ENCODE results near the gene ASF1B.

ASF1B gene

DNA sequence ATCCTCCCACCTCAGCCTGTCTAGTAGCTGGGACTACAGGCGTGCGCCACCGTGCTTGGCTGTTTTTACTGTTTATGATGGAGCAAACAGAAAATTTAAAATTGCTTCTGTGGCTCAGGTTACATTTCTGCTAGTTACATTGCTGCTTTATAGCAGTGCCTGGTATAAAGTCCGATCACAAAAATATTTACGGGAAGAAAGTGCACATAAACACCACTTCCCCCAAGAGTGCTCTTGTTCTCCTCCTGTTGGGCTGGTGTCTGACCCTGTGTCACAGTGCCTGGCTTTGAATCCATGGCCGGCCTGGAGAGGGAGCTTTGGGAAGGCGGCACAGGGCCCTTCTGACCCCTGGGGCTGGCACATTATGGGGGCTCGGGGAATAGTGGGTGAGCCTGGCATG lies 30.7 kb downstream of the ASF1B start:
- Histone ChIP-seq H3K27ac (ENCODE audit: low read depth, low read length) (no peak overlapping the region), H3K36me3 (ENCODE audit: control insufficient read depth, insufficient read depth, low read length) (peaks cover 14% of the 10 kb centered on the region), H3K9me3 (ENCODE audit: control insufficient read depth, insufficient read depth, low read depth, low read length) (no peaks in the 10 kb centered on the region)

DNA sequence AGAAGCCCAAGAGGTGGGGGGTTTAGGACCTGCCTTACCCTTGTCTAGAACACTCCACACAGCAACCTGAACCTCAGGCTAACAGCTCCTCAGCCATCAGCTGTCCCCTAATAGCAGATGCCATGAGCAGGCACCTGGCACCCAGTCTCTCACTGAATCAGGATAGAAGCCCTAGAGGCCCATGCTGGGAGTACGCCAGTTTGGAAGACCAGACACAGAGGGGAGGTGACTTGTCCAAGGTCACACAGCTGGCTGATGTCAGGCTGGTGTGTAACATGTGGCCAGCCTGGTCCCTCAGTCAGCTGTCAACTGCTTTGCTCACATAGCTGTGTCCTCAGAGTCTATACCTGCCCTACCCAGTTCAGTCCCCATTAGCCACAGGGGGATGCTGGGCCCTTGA lies 33.1 kb downstream of the ASF1B start:
- no peak overlapping the region for H3K4me3 ChIP-seq (ENCODE audit: low read depth, low read length)
- H3K9me3 ChIP-seq (ENCODE audit: control insufficient read depth, insufficient read depth, low read depth, low read length): no peaks in the 10 kb centered on the region
- H3K36me3 ChIP-seq (ENCODE audit: control insufficient read depth, insufficient read depth, low read length): peaks cover 18% of the 10 kb centered on the region
- H3K9ac ChIP-seq (ENCODE audit: low read length): no peak overlapping the region
- H3K4me1 ChIP-seq (ENCODE audit: control insufficient read depth, insufficient read depth, low read length): no peaks in the 10 kb centered on the region
- no peak overlapping the region for H3K27ac ChIP-seq (ENCODE audit: low read depth, low read length)
- H3K27me3 ChIP-seq (ENCODE audit: control insufficient read depth, insufficient read depth, low read length): no peaks in the 10 kb centered on the region

More for the DNA sequence above, 30.7 kb downstream of the ASF1B start:
- Histone ChIP-seq H3K9ac (ENCODE audit: low read length) (no peak overlapping the region), H3K27me3 (ENCODE audit: control insufficient read depth, insufficient read depth, low read length) (no peaks in the 10 kb centered on the region), H3K4me1 (ENCODE audit: control insufficient read depth, insufficient read depth, low read length) (no peaks in the 10 kb centered on the region), H3K4me3 (ENCODE audit: low read depth, low read length) (no peak overlapping the region)

DNA sequence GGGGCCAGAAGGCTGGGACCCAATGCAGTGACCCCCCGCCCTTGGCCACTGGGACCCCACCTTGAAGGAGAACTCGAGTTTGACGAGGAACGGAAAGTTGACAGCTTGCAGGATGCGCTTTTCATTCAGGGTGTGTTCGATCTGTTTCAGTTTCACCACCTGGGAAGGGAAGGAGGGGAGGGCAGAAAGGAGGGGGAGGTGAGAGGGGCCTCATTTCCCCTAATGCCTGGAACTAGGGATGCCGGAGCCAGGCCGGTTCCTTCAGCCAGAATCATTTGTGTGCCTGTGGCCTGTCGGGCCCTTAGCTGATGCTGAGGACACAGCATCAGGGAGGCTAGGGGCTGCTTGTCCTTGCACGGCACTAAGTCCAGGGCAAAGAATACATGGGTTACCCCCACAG lies 33.6 kb downstream of the ASF1B start:
- Histone ChIP-seq H3K9me3 (ENCODE audit: control insufficient read depth, insufficient read depth, low read depth, low read length) (no peaks in the 10 kb centered on the region), H3K27me3 (ENCODE audit: control insufficient read depth, insufficient read depth, low read length) (no peaks in the 10 kb centered on the region), H3K27ac (ENCODE audit: low read depth, low read length) (no peak overlapping the region), H3K36me3 (ENCODE audit: control insufficient read depth, insufficient read depth, low read length) (peaks cover 18% of the 10 kb centered on the region), H3K9ac (ENCODE audit: low read length) (no peak overlapping the region), H3K4me3 (ENCODE audit: low read depth, low read length) (no peak overlapping the region), H3K4me1 (ENCODE audit: control insufficient read depth, insufficient read depth, low read length) (no peaks in the 10 kb centered on the region)

DNA sequence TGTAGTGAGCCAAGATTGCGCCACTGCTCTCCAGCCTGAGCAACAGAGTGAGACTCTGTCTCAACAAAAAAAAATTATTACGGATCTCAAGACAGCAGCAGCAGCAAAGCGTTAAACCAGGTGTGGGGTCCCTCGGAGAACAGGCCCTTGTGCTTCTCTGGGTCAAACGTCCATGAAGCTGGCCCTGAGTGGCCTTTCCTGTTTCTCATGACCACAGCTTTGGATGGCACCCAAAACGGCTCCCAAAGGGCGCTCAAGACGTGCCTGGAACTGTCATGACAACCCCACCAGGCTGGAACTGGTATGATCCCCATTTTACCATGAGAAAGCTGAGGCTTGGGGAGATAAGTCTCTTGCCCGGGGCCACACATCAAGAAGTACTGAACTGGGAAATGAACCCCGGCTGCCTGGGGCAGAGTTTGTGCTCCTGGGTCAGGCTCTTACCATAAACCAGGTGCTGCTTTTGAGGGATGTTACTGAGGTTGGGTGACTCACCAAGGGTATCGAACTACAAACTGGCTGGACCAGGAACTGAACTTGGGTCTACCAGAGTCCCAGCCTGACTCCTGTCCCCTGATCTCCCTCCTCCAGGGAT lies 34.2 kb downstream of the ASF1B start:
- Histone ChIP-seq H3K27me3 (ENCODE audit: control insufficient read depth, insufficient read depth, low read length) (no peaks in the 10 kb centered on the region), H3K4me1 (ENCODE audit: control insufficient read depth, insufficient read depth, low read length) (no peaks in the 10 kb centered on the region), H3K9me3 (ENCODE audit: control insufficient read depth, insufficient read depth, low read depth, low read length) (no peaks in the 10 kb centered on the region), H3K27ac (ENCODE audit: low read depth, low read length) (no peak overlapping the region), H3K9ac (ENCODE audit: low read length) (no peak overlapping the region), H3K36me3 (ENCODE audit: control insufficient read depth, insufficient read depth, low read length) (peaks cover 18% of the 10 kb centered on the region), H3K4me3 (ENCODE audit: low read depth, low read length) (no peak overlapping the region)

DNA sequence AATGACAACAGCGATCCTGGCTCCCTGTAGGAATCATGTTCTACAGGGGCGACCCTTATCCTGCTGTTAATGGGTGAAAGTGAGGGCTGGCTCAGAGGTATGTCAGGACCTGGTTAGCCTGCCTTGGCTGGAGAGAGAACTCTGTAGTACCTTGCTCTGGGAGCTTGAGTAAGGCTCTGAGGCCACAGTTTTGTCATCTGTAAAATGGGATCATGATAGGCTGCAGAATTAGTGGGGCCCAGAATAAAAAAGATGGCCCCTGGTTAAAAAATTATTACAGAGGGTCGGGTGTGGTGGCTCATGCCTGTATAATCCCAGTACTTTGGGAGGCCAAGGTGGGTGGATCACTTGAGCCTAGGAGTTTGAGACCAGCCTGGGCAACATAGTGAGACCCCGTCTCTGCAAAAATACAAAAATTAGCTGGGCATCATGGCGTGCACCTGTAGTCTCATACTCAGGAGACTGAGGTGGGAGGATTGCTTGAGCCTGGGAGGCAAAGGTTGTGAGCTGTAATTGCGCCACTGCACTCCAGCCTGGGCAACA lies 35.3 kb downstream of the ASF1B start:
- Histone ChIP-seq H3K27me3 (ENCODE audit: control insufficient read depth, insufficient read depth, low read length) (no peaks in the 10 kb centered on the region), H3K4me1 (ENCODE audit: control insufficient read depth, insufficient read depth, low read length) (no peaks in the 10 kb centered on the region), H3K9ac (ENCODE audit: low read length) (no peak overlapping the region), H3K27ac (ENCODE audit: low read depth, low read length) (no peak overlapping the region), H3K36me3 (ENCODE audit: control insufficient read depth, insufficient read depth, low read length) (peaks cover 19% of the 10 kb centered on the region), H3K9me3 (ENCODE audit: control insufficient read depth, insufficient read depth, low read depth, low read length) (no peaks in the 10 kb centered on the region), H3K4me3 (ENCODE audit: low read depth, low read length) (no peak overlapping the region)

DNA sequence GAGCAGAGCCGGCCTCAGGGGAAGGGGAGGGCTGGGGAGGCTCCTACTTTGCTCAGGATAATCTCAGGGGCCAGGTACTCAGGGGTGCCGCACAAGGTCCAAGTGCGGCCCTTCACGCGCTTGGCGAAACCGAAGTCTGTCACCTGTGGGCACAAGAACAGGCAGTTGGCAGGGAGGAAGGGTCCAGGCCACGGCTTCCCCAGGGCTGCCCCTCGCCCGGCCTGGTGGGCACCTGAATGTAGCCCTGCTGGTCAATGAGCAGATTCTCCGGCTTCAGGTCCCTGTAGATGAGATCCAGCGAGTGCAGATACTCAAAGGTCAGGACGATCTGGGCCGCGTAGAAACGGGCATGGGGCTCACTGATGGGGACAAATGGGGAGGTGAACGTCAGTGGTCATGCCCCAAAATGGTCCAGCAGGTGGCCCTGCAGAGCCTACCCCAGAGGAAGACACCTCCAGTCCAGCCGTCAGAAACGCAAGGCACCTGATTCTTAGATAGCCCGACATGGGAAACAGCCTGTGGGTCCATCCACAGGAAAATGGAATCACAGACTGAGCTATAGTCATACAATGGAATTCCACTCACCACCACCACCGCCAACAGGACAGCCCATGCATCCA lies 38.7 kb downstream of the ASF1B start:
- H3K9me3 ChIP-seq (ENCODE audit: control insufficient read depth, insufficient read depth, low read depth, low read length): peaks cover 8% of the 10 kb centered on the region
- peaks cover 16% of the 10 kb centered on the region for H3K36me3 ChIP-seq (ENCODE audit: control insufficient read depth, insufficient read depth, low read length)
- H3K9ac ChIP-seq (ENCODE audit: low read length): no peak overlapping the region
- H3K27me3 ChIP-seq (ENCODE audit: control insufficient read depth, insufficient read depth, low read length): no peaks in the 10 kb centered on the region
- H3K4me1 ChIP-seq (ENCODE audit: control insufficient read depth, insufficient read depth, low read length): no peaks in the 10 kb centered on the region
- no peak overlapping the region for H3K27ac ChIP-seq (ENCODE audit: low read depth, low read length)
- no peak overlapping the region for H3K4me3 ChIP-seq (ENCODE audit: low read depth, low read length)

DNA sequence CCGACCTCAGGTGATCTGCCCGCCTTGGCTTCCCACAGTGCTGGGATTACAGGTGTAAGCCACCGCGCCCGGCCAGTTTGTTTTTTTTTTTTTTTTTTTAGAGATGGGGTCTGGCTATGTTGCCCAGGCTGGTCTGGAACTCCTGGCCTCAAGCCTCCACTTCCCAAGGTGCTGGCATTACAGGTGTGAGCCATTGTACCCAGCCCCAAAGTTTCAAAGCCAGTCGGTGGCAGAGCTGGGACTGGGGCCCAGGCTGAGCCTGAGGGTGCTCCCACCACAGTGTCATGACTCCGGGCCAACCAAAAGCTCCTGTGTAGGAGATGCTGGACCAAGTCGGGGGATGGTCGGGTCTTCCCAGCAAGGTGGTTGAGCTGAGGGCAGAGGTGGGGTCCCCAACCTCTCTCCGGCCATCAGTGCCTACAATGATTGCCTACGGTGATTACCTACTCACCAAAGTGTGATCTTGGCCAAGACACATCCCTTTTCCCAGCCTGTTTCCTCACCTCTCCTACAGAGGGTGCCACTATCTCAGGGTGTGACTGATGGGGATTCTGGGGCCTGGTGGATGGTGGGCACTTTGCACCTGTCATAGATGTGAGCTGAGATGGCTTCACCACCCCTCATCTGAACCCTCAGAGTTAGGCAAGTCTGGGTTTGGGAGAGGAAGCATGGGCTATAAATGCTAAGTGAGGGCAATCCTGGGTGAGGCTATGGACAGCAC lies 40.0 kb downstream of the ASF1B start:
- H3K4me1 ChIP-seq (ENCODE audit: control insufficient read depth, insufficient read depth, low read length): no peaks in the 10 kb centered on the region
- peaks cover 9% of the 10 kb centered on the region for H3K36me3 ChIP-seq (ENCODE audit: control insufficient read depth, insufficient read depth, low read length)
- peaks cover 8% of the 10 kb centered on the region for H3K9me3 ChIP-seq (ENCODE audit: control insufficient read depth, insufficient read depth, low read depth, low read length)
- H3K27ac ChIP-seq (ENCODE audit: low read depth, low read length): no peak overlapping the region
- no peaks in the 10 kb centered on the region for H3K27me3 ChIP-seq (ENCODE audit: control insufficient read depth, insufficient read depth, low read length)
- H3K4me3 ChIP-seq (ENCODE audit: low read depth, low read length): no peak overlapping the region
- H3K9ac ChIP-seq (ENCODE audit: low read length): no peak overlapping the region

DNA sequence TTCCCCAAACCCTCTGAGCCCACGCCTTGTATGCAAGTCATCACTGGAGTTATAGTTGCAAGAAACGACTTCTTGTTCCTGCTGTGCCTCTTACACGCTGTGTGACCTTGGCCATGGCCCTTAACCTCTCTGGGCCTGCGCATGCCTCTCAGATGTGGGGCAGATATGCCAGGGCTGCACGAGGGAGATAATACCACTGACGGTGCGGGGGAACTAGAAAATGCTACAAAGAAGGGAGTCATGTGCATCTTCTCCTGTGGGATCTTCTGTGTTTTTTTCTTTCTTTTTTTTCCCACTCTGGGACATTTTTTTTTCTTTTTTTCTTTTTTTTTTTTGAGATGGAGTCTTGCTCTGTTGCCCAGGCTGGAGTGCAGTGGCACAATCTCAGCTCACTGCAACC lies 41.5 kb downstream of the ASF1B start:
- Histone ChIP-seq H3K9me3 (ENCODE audit: control insufficient read depth, insufficient read depth, low read depth, low read length) (peaks cover 8% of the 10 kb centered on the region), H3K36me3 (ENCODE audit: control insufficient read depth, insufficient read depth, low read length) (peaks cover 4% of the 10 kb centered on the region; the same call in 1 of the 2 replicates), H3K4me3 (ENCODE audit: low read depth, low read length) (no peak overlapping the region), H3K27me3 (ENCODE audit: control insufficient read depth, insufficient read depth, low read length) (no peaks in the 10 kb centered on the region), H3K27ac (ENCODE audit: low read depth, low read length) (no peak overlapping the region), H3K4me1 (ENCODE audit: control insufficient read depth, insufficient read depth, low read length) (no peaks in the 10 kb centered on the region), H3K9ac (ENCODE audit: low read length) (no peak overlapping the region)

DNA sequence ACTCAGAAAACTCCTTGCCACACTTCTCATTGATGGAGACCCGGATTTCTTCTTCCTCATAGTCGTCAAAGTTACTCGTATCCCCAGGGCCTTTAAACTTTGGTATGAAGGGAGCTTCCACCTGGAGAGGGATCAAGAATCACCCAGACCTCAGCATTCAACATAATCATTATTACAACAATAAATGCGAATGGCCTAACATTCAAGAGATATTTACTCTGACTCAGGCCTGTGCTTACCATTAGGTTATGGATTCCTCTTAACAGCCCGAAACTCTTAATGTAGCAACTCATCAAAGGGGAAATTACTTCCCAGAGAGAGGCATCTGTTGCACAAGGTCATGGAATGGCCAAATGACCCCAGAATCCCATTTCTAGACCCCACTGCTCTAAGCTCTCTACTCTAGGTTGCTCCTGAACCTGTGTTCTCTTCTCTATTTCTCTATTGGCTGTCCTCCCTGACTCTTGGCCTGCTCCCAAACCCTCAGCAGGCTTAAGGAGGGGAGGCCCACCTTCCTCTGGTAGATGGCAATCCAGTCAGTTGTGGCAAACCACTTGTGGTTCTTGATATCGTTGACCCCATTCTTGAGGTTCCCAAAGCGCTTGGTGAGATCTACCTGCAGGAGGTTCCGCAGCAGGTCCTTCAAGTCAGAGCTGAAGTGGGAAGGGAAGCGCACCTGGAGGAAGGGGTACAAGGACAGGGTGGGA lies 43.1 kb downstream of the ASF1B start:
- Histone ChIP-seq H3K9me3 (ENCODE audit: control insufficient read depth, insufficient read depth, low read depth, low read length) (peaks cover 8% of the 10 kb centered on the region), H3K9ac (ENCODE audit: low read length) (no peak overlapping the region), H3K4me3 (ENCODE audit: low read depth, low read length) (no peak overlapping the region), H3K27me3 (ENCODE audit: control insufficient read depth, insufficient read depth, low read length) (peaks cover 11% of the 10 kb centered on the region), H3K4me1 (ENCODE audit: control insufficient read depth, insufficient read depth, low read length) (peaks cover 7% of the 10 kb centered on the region; the same call in 1 of the 2 replicates), H3K27ac (ENCODE audit: low read depth, low read length) (no peak overlapping the region), H3K36me3 (ENCODE audit: control insufficient read depth, insufficient read depth, low read length) (peaks cover 10% of the 10 kb centered on the region)

DNA sequence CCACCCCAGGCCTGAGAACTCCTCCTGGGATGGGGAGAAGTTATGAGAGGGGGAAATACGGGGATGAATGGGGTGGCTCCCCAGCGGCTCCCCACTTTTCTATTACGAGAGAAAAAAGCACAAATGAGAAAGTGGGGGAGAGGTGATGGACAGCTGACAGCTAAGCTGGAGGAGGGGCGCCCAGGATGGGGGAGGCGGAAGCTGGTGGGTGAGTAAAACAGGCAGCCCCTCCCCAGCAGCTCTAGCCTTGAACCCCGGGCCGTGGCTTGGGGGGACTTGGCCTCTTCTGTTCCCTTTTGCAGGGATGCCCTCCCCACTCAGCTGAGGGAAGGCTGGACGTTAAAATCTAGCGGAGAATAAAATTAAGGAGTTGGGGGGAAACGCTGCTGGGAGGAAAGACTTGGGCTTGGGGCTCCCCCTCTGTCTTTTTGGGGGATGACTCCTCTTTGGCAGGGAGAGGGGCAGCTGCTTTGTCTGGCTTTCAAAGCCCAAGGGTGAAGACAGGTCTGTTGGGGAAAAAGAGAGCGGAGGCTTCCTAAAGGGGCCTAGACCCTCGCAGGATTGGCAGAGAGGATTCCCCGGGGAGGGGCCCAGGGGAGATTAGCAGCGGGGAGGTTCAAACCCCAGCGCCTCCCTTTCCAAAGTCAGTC lies 44.5 kb downstream of the ASF1B start:
- Histone ChIP-seq H3K27me3 (ENCODE audit: control insufficient read depth, insufficient read depth, low read length) (peaks cover 11% of the 10 kb centered on the region), H3K9ac (ENCODE audit: low read length) (no peak overlapping the region), H3K4me1 (ENCODE audit: control insufficient read depth, insufficient read depth, low read length) (peaks cover 7% of the 10 kb centered on the region; the same call in 1 of the 2 replicates), H3K36me3 (ENCODE audit: control insufficient read depth, insufficient read depth, low read length) (peaks cover 13% of the 10 kb centered on the region), H3K4me3 (ENCODE audit: low read depth, low read length) (peak overlapping the region; percentile 88), H3K27ac (ENCODE audit: low read depth, low read length) (no peak overlapping the region), H3K9me3 (ENCODE audit: control insufficient read depth, insufficient read depth, low read depth, low read length) (peaks cover 8% of the 10 kb centered on the region)
